HG03039 (cell line): Measurements from ENCODE around the gene CUL7.
A peak's percentile ranks its signal among the peaks of the same experiment; 100 is the strongest.

Experiments used
- ATAC-seq: cut with Tn5 transposase; IDR thresholded peaks from one replicate; pipeline ENCODE4 v1.9.1; 2021; ENCODE audit warnings: mild to moderate bottlenecking, moderate library complexity; ENCODE audit not compliant: unreplicated experiment

Gene CUL7

GRCh38 chr6:43077981-43078511 lies 24.4 kb upstream of the CUL7 start:
- no peak for ATAC-seq

- no peak for ATAC-seq
These were observed 23.7 kb upstream of the CUL7 start for GRCh38 chr6:43077333-43077809.

- ATAC-seq = no peak
These were observed 23.0 kb upstream of the CUL7 start for GRCh38 chr6:43076464-43077332.

GRCh38 chr6:43075670-43076463 lies 22.2 kb upstream of the CUL7 start, which contains the start of gene PTK7:
Gene PTK7, plus strand, starts transcription at chr6:43076314. Its CDS starts 175 bp downstream, at chr6:43076489.
- ATAC-seq = no peak

GRCh38 chr6:43074847-43075669 lies 21.4 kb upstream of the CUL7 start:
- ATAC-seq = no peak

- ATAC-seq = no peak
These were observed 16.5 kb upstream of the CUL7 start for GRCh38 chr6:43070028-43070632.

DNA sequence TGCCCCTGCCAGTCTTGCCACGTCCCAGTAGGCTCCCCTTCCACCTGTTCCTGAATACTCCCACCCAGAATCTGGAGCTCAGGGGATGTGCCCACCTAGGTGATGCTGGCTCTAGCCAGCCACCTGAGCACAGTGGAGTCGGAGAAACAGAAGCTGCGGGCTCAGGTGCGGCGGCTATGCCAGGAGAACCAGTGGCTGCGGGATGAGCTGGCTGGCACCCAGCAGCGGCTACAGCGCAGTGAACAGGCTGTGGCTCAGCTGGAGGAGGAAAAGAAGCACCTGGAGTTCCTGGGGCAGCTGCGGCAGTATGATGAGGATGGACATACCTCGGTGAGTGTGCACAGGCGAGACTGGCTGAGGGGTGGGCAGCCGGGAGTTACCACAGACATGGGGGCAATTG lies 9.2 kb upstream of the CUL7 start:
- ATAC-seq = no peak

DNA sequence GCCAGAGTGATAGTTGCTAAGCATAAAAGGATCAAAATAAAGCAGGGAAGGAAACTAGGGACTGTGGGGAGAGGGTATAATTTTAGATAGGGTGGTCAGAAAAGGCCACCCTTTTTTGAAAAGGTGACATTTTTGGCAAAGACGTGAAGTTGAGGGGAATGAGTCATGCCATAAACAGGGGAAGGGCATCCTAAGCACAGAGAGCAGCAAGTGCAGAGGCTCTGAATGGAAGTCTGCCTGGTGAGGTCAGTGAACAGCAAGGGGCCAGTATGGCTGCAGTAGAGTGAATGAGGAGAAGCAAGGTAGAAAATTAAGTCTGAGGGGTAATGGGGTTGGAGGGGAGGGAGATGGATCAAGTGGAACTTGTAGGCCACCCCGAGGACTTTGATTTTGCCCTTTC lies 8.2 kb upstream of the CUL7 start:
- no peak for ATAC-seq

GRCh38 chr6:43060755-43061633 lies 7.3 kb upstream of the CUL7 start:
- ATAC-seq = no peak

DNA sequence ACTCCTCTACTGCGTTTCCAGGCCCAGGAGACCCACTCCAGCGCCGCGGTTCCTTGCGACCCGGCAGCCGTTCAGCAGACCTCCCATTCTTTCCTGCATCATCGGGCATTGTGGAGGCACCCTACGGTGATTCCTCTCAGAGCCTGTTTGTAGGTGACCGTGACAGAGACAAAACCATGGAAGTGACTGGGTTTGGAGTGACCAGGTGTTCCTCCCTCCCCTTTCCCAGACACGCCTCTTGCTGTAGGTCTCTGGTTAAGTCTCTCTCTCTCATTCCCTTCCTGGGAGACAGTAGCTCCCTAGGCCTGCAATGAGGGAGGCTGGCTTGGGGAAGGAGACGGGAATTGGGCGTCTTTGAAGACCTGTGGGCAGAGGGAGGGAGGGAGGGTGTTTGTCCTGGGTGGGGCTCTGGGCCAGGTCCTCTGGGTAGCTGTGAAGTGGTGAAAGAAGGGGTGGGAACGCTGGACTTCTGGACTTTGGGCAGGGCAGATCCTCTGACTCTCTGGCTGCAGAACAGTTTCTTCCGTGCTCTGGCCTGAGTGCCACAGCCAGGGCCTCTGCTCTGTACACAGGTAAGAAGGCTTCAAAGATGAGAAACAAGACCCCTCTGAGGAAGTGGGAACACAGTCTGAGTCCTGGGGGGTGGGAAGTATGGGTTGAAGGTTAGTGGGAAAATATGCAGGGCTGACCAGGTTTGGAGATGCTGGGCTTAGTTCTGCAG lies 6.5 kb upstream of the CUL7 start:
- no peak for ATAC-seq

- peak; percentile 75 for ATAC-seq
These were observed 5.8 kb upstream of the CUL7 start, which contains the start of the genes KLC4 and MRPL2 for GRCh38 chr6:43059168-43060033. Gene KLC4, plus strand, starts transcription at chr6:43059631. Its CDS starts 1,705 bp downstream, at chr6:43061336. Gene MRPL2, minus strand, starts transcription at chr6:43059434. Its CDS starts 53 bp downstream, at chr6:43059381.

- ATAC-seq = no peak
These were observed 4.9 kb upstream of the CUL7 start for GRCh38 chr6:43058531-43058930.

GRCh38 chr6:43055966-43056365 lies 2.3 kb upstream of the CUL7 start:
- no peak for ATAC-seq

GRCh38 chr6:43054206-43054943 lies 724 bp upstream of the CUL7 start:
- ATAC-seq = no peak

GRCh38 chr6:43052842-43053544 lies 658 bp downstream of the CUL7 start:
- ATAC-seq = no peak

GRCh38 chr6:43052225-43052841 lies 1.3 kb downstream of the CUL7 start:
- ATAC-seq = no peak
